Renal cortical epithelial cell (primary cell): ENCODE measurements around the gene PAPSS1. TPM values are rescaled to one million over a fixed set of nuclear protein-coding genes. Genes with fewer than 3 reads are reported as not detected.
A peak's percentile ranks its signal among the peaks of the same experiment; 100 is the strongest.
"Not testable (repeated sequence)": the region's sequence is repeated elsewhere in the genome, so short reads cannot be mapped to it uniquely, and the experiment has no call there.

Experiments
- DNase-seq: peaks from one replicate; pipeline ENCODE4 v3.0.0-alpha.2; 2011; ENCODE audit warnings: low read depth
- total RNA-seq: library from RNA; depleted of rRNA; stranded (reverse); fragments of >200 nt; gene quantifications from 2 replicates; pipeline ENCODE4 v1.2.3, GENCODE V29; 2014

Gene PAPSS1
- 84.6 and 123 TPM in 2 replicates for total RNA-seq

DNA sequence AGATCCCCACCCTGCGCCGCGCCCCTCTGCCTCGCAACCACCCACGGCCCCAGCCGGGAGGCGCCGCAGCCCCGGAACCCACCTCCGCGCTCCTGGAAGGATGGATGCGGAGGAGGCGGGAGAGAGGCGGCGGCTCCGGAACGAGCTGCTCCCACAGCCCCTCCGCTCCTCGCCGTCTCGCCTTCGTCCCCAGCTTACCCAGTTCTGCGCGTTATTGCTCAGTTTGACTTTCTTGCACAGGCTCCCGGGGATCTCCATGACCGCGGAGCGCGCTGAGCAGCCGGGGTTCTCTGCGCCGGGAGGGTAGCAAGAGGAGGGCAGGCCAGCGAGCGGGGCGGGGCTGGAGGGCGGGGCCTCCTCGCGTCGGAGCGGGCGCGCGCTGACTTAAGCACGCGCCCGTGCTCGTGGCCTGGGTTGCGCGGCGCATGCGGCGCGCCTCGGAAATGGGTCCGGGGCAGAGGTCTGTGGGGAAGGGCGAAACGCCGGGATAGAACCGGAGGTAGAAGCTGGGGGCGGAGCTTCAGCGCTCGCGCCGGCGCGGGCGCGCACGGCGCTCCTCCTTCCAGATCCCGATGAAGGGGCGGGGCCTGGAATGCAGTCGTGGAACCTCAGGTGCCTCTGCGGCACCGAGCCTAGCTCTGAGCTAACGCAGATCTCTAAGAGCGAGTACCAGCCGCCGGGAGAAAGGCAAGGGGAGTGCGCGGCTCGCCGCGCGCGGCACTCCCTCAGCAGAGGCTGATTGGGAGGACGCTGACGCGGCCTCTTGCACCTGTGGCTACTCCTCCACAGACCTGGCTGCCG is at the start of gene PAPSS1:
PAPSS1 (minus strand) TSS at position 313 of the 801 bp plus-strand sequence; CDS start at position 258, 55 bp downstream.
- peak; percentile 92 for DNase-seq

DNA sequence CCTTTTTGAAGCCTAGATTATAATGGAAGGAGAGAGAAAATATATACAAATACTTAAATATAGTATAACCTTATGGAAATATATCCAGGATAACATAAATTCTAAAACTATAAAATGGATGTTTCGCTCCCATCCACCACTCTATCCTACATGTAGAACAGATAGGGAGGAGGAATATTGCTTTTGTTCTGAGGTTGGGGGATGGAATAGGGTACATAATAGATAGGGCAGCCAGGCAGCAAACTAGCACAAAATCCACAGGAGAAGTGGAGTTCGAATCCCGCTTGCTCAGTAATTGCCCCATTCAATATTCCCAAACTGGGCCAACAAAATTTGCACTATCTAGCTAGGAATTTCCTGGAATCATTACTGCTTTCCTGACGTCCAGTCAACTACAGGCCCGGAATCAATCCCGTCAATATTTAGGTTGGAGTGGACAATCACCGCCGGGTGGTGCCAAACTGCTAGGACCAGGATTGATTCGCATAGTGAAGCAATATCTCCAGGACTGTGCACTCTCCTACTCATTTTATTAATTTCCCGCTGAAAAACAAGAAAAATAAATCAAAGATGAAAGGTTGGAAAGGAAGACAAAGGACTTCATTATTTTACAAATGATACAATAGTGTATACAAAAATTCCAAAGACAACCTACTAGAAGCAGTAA is 40.4 kb upstream of the PAPSS1 start:
- DNase-seq = no peak

DNA sequence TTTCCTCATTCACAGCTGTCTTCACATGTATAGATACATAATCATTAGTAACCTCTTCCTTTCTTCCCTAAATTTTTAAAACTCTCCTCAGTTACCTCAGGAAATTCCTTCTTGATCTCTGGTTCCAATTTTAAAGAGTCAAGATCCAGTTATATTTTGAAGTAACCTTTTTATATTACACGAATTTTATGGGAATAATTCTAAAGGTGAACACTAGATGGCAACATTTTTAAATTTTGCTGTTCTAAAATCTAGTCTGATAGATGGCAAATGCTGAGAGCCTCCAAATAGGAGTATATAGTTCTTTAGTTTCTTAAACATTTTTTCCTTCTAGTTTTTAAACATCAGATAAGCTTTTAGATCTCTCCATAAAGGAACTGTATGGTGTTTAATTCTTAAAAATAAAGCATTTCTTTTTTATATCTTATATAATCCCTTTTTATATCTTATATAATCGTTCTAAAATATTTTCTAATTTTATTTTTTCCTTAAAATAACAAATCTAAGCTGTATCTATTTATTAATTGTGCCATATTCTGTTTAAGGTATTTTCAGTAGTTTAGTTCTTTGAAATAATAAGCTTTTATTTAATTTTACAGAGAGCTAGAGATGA is 37.9 kb upstream of the PAPSS1 start:
- DNase-seq = peak; percentile 65

DNA sequence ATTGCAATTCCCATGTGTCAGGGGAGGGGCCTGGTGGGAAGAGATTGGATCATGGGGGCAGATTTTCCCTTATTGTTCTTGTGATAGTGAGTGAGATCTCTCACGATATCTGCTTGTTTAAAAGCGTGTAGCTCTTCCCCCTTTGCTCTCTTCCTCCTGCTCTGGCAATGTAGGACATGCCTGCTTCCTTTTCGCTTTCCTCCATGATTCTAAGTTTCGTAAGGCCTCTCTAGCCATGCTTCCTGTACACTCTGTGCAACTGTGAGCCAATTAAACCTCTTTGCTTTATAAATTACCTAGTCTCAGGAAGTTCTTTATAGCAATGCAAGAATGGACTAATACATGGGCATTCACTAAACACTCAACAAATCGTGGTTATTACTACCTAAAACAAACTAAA is 37.2 kb upstream of the PAPSS1 start:
- DNase-seq = no peak

DNA sequence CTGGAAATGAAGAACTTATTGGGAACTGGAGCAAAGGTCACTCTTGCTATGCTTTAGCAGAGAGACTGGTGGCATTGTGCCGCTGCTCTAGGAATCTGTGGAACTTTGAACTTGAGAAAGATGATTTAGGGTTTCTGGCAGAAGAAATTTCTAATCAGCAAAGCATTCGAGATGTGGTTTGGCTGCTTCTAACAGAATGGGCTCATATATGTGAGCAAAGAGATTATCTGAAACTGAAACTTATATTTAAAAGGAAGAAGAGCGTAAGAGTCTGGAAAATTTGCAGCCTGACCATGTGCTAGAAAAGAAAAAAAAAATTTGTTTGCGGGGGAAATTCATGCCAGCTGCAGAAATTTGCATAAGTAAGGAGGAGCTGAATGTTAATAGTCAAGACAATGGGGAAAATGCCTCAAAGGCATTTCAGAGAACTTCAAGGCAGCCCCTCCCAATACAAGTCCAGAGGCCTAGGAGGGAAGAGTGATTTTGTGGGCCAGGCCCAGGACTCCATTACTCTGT is 35.9 kb upstream of the PAPSS1 start:
- DNase-seq = no peak

DNA sequence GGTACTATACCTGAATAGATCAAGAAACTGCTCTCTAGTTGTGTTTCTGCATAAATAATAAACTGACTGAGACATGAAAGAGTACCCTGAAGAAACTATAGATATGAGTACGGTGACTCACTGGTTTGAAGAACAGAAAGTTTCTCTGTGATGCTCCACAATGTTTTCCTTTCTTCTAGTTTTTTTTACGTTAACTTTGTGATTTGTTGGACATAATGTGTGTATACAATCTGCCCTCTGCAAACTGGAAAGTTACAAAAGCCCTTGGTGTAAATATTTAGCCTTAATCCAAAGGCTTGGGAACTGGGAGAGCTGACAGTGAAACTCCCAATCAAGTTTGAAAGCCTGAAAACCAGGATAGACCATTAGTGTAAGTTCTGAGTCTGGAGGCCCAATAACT is 31.6 kb upstream of the PAPSS1 start:
- DNase-seq = no peak

DNA sequence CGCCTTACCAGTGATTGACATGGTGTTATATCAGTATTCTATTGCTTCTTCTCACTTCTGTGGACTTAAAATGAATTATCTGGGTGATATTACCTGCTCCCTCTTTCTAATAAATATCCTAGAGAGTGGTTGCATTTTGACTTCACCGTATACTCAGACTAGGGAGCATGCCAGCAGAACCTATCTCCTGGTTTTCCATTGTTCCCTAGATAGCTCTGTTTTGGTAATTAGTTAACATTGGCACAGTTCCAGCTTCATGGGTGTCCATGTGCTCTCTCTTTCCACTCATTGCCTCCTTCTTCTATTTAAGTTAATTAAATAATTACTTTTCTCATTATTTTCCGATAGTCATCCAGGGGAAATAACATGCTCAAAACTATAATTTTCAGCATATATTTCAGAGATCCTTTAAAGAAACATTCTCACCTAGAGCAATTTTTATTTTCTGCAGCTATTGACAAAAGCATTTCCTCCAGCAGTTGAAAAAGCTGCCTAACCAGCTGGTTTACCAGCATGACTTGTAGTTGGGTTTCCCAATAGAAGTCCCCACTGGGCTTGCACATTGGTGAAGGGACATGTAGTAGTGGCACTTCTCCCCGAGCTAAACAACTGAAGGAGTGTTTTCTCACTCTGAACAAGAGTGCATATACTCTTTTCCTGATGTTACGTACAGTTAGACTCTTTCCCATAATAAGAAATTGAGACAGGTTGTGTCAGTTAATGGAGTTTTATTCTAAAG is 27.9 kb upstream of the PAPSS1 start:
- no peak for DNase-seq

DNA sequence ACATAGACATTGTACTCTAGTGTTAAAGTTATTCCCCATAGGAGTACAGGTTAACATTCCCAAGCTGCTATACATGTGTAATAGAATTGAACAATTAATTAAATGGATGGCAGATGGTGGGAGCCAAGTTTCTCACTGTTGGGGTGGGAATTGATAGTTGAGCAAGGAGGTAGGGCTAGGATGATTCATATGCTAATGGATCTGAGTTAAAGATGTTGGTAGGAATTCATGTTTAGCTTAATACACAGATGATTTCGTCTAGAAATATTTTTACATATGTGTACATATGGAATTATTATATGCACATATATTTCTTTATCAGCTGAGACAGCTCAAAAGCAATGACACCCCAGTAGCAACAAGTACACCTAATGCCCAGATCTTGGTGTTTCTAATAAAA is 26.1 kb upstream of the PAPSS1 start:
- no peak for DNase-seq

DNA sequence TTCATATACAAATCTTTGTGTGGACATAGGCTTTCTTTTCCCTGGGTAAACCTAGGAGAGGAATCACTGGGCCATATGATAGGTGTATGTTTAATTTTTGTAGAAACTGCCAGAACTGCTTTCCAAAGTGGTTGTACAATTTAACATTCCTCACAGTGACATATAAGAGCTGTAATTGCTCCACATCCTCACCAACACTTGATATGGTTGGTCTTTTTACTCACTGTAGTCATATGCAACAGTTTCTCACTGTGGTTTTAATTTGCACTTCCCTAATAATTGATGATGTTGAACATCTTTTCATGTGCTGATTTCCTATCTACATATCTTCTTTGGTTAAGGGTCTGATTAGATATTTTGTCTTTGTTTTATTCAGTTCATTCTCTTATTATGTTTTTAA is 24.5 kb upstream of the PAPSS1 start:
- DNase-seq = no peak

DNA sequence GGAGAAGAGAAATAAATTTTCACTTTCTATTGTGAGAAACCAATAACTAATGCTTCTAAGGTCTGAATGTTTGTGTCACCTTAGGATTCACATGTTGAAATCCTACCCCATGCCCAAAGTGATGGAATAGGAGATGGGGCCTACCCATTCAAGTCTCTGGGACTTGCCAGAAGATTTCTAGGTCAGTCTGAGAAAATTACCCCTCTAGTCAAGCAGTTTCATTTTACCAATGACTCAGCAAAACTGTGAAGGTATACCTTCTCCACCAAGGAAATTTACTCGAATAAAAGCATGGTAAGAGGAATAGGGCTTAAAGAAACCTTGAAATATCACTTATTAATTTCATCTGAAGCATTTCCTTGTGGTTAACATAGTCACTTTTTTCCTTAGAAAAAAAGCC is 23.5 kb upstream of the PAPSS1 start:
- DNase-seq = peak; percentile 53

DNA sequence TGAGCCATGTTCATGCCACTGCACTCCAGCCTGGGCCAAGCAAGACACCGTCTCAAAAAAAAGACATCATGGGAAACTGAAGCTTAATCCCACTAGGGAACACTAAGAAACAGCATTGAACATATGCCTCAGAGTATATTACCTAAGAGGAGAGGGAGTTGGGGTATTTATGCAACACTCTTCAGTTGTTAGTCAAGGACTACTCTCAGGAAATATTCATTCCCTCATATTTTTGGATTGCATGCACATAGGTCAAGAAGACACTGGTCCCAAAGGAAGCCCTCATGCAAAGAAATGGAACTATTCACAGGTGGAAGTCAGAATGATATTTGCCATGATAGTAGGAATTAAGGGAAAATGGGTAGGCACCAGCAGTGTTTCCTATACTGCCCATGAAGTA is 22.8 kb upstream of the PAPSS1 start:
- no peak for DNase-seq

DNA sequence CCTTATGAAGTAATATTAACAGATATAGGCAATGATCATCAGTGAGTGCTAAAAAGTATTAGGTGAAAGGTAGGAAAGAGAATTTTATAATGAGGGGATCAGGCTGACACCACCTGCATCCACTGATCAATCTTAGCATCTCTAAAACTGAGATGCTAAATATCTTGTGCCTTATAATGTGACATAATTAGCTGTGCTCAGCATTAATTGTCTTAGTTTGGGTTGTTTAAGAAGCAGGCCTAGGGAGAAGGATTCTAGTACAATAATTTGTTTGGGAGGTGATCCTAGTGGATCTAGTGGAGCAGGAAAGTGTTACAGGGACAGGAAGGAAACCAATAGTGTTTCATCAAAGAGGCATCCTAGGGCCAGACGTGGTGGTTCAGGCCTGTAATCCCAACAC is 22.2 kb upstream of the PAPSS1 start:
- no peak for DNase-seq

DNA sequence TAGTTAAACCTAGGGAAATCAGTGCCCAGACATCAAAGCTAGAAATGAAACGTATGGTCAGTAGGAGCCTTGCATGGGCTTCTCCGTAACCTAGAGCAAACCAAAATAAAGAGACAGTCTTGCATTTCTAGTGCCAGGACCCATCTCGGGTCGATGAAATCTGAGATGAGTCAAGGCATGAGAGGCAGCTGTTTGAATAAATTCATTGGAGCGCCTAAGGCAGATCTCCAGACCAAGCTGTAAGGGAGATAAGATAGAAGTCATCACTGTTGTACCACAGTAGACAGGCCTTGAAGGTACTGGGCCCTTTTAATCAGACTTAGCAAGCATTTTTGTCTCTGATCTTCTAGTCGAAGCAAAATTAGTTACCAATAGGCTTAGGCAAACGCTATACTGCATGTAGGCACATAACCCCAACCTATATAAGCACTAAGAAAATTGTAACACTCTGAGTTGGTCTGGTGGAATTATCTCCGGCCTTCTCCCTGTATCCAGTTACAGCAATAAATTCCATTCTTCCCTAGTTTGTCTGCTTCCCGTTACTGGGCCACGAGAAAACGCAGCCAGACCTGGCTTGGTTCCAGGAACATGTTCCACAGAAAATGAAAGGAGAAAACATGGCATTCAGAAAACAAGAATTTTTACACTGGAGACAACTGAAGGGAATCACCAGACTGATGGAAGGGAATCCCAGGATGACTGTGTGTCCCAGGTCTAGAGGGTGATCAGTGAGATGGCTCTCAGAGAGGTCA is 21.1 kb upstream of the PAPSS1 start:
- DNase-seq = no peak

DNA sequence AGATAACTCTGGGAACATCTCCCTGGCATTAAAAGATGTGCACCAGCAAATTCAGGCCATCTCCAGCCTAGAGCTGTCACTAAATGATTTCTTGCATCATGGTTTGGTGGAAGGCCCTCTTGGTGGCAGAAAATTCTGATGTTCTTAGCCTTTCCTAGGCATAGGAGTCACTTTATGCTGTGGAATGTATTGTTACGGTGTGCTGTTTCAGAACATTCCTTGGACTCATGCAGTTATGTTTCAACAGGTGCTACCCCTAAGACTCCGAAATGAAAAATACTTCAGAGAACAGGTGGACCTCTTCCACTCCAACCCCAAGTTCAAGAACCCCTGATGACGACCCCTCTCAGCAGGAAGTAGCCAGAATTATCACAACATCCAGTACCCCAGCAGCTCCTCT is 20.3 kb upstream of the PAPSS1 start:
- DNase-seq = peak; percentile 36

DNA sequence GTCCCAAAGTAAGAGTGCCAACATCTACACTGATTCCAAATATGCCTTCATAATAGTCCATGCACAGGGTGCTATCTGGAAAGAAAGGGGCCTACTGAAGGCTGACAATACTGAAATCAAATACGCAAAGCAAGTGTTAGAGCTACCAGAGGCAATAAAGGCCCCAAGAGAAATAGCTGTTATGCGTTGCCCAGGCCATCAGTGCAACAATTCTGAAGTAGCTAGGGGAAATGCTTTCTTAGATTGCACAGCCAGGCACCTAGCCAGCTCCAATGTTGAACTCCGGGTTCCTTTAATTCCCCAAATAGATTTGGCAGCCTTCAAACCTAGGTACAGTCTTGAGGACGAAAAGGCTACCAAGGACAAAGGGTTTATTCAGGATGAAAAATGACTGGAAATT is 17.4 kb upstream of the PAPSS1 start:
- no peak for DNase-seq

DNA sequence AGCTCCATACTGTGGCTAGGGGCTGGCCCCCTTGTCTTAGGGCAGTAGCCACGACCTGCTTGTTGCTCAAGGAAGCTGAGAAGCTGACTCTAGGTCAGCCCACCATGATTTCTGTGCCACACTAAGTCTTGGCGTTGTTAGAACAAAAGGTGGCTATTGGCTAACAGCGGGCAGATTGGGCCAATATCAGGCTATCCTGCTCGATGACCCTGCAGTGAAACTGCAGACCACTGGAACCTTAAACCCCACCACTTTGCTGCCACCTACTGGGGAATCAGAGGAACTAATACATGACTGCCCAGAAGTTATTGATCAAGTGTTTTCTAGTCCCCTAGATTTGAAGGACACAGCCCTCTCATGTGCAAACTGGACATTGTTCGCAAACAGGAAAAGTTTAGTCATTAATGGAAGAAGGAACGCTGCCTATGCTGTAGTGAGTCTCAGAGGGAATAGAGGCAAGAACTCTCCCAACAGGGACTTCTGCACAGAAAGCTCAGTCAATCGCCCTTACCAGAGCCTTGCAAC is 17.0 kb upstream of the PAPSS1 start:
- no peak for DNase-seq

DNA sequence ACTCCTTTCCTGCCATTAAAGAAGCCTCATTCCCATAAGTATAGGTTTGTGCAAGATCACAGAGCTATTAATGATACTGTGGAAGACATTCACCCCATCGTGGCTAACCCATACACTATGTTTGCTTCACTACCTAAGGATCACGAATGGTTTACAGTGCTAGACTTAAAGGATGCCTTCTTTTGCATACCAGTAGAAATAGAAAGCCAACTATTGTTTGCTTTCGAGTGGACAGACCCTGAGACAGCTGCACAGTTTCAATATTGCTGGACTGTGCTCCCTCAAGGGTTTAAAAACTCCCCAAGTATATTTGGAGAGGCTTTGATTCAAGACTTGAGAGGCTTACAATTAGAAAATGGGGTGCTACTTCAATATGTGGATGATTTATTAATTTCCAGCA is 16.0 kb upstream of the PAPSS1 start:
- no peak for DNase-seq

DNA sequence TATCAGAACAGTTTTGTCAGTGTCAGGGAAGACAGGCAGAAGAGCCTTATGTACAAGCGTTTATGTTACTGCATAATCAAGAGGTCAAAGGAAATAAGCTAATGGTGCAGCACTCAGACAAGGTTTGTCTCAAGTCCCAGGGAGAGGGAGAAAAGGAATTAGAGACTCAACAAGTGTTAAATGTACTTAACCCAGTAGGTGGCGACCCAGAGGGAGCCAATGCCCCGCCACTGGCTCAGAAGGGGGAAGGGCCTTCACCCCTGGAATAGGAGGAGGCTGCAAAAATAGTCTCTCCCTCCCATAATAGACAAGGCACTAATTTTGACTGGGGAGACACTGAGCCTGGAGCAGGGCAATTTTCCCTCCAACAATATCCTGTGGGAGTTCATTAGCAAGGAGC is 14.1 kb upstream of the PAPSS1 start:
- DNase-seq = no peak

DNA sequence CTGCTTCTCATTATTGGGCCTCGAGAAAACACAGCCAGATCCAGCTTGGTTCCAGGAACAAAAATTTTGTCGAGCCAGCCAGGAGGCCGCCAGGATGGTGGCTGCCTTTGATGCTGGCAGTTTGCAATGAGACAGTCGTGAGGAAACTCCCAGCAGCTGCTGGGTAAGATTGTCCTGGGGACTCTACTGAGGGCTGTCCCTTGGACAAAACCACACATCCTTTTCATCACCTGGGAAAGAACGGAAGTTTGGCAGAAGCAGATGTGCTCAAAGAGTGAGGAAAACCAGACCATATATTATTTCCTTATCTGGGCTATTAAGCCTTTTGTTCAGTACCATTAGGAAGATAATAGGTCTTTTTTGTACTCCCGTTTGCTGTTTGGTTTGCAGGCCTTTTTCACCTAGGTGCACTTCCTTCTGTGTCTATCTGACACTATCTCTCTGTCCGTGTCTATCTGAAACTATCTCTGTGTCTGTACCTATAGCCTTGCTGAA is 13.4 kb upstream of the PAPSS1 start:
- no peak for DNase-seq

DNA sequence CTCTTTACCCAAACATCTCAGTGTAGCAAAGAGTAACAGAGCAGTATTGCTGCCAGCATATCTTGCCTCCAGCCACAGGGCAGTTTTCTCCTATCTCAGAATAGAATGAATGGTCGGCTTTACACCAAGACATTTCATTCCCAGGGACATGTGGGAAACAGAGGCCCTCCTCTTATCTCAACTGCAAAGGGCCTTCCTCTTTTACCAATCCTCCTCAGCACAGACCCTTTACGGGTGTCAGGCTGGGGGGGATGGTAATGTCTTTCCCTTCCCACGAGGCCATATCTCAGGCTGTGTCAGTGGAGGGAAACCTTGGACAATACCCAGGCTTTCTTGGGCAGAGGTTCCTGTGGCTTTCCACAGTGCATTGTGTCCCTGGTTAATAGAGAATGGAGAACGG is 9.0 kb upstream of the PAPSS1 start:
- DNase-seq = not testable (repeated sequence)
